ENCODE results near the gene GBX2. TPM values are rescaled to one million over a fixed set of nuclear protein-coding genes. Genes with fewer than 3 reads are reported as not detected.

The GBX2 gene
- total RNA-seq, 1 donor from 2014 or later: not detected

- no peak for DNase-seq
- no peak overlapping the region for H3K27ac ChIP-seq (replicated peaks)
- no peaks in the 10 kb centered on the region for H3K9me3 ChIP-seq (replicated peaks)
- peaks cover 52% of the 10 kb centered on the region for H3K36me3 ChIP-seq
- TF ChIP-seq CTCF (IDR thresholded peaks at IDR 0.05; ENCODE audit: borderline replicate concordance): no peak
- H3K4me1 ChIP-seq: no peaks in the 10 kb centered on the region
- intact Hi-C loops (cut with micrococcal nuclease): no loop called here
- H3K4me3 ChIP-seq: no peak overlapping the region
- no peaks in the 10 kb centered on the region for H3K27me3 ChIP-seq (ENCODE audit: low read depth)
These were observed 46.0 kb downstream of the GBX2 start for GRCh38 chr2:236122236-236122635.

GRCh38 chr2:236121546-236121945 is 46.6 kb downstream of the GBX2 start:
- H3K36me3 ChIP-seq: peaks cover 52% of the 10 kb centered on the region
- no peak for TF ChIP-seq CTCF (IDR thresholded peaks at IDR 0.05; ENCODE audit: borderline replicate concordance)
- H3K27ac ChIP-seq (replicated peaks): no peak overlapping the region
- intact Hi-C loops (cut with micrococcal nuclease): no loop called here
- no peaks in the 10 kb centered on the region for H3K9me3 ChIP-seq (replicated peaks)
- no peaks in the 10 kb centered on the region for H3K27me3 ChIP-seq (ENCODE audit: low read depth)
- no peaks in the 10 kb centered on the region for H3K4me1 ChIP-seq
- no peak overlapping the region for H3K4me3 ChIP-seq
- DNase-seq: no peak

- peaks cover 47% of the 10 kb centered on the region for H3K36me3 ChIP-seq
- H3K27ac ChIP-seq (replicated peaks): no peak overlapping the region
- H3K27me3 ChIP-seq (ENCODE audit: low read depth): no peaks in the 10 kb centered on the region
- intact Hi-C loops (cut with micrococcal nuclease): no loop called here
- TF ChIP-seq CTCF (IDR thresholded peaks at IDR 0.05; ENCODE audit: borderline replicate concordance): no peak
- no peaks in the 10 kb centered on the region for H3K9me3 ChIP-seq (replicated peaks)
- H3K4me3 ChIP-seq: no peak overlapping the region
- no peak for DNase-seq
- no peaks in the 10 kb centered on the region for H3K4me1 ChIP-seq
These were observed 47.4 kb downstream of the GBX2 start for GRCh38 chr2:236120829-236121228.

- intact Hi-C loops (cut with micrococcal nuclease): no loop called here
- Histone ChIP-seq H3K9me3 (replicated peaks) (no peaks in the 10 kb centered on the region), H3K4me3 (no peak overlapping the region), H3K27ac (replicated peaks) (no peak overlapping the region), H3K4me1 (no peaks in the 10 kb centered on the region), H3K36me3 (peaks cover 40% of the 10 kb centered on the region), H3K27me3 (ENCODE audit: low read depth) (no peaks in the 10 kb centered on the region)
- DNase-seq: no peak
- no peak for TF ChIP-seq CTCF (IDR thresholded peaks at IDR 0.05; ENCODE audit: borderline replicate concordance)
These were observed 48.0 kb downstream of the GBX2 start for GRCh38 chr2:236120141-236120601.

GRCh38 chr2:236119476-236119875 is 48.7 kb downstream of the GBX2 start:
- no peak overlapping the region for H3K27ac ChIP-seq (replicated peaks)
- H3K9me3 ChIP-seq (replicated peaks): no peaks in the 10 kb centered on the region
- peaks cover 34% of the 10 kb centered on the region for H3K36me3 ChIP-seq
- no peaks in the 10 kb centered on the region for H3K4me1 ChIP-seq
- DNase-seq: no peak
- no peaks in the 10 kb centered on the region for H3K27me3 ChIP-seq (ENCODE audit: low read depth)
- TF ChIP-seq CTCF (IDR thresholded peaks at IDR 0.05; ENCODE audit: borderline replicate concordance): no peak
- intact Hi-C loops (cut with micrococcal nuclease): no loop called here
- H3K4me3 ChIP-seq: no peak overlapping the region

- TF ChIP-seq CTCF (IDR thresholded peaks at IDR 0.05; ENCODE audit: borderline replicate concordance): no peak
- no peak for DNase-seq
These were observed 49.2 kb downstream of the GBX2 start for GRCh38 chr2:236119003-236119402.

More at GRCh38 chr2:236119003-236119402, 49.2 kb downstream of the GBX2 start:
- no peak overlapping the region for H3K27ac ChIP-seq (replicated peaks)
- H3K4me3 ChIP-seq: no peak overlapping the region
- peaks cover 29% of the 10 kb centered on the region for H3K36me3 ChIP-seq
- no peaks in the 10 kb centered on the region for H3K27me3 ChIP-seq (ENCODE audit: low read depth)
- H3K9me3 ChIP-seq (replicated peaks): no peaks in the 10 kb centered on the region
- no peaks in the 10 kb centered on the region for H3K4me1 ChIP-seq
- intact Hi-C loops (cut with micrococcal nuclease): no loop called here

Data from left ventricle myocardium inferior (tissue), 1 donor.